HepG2 (cell line): ENCODE results near the gene CHDH. TPM values are rescaled to one million over a fixed set of nuclear protein-coding genes. Genes with fewer than 3 reads are reported as not detected.
A peak's percentile ranks its signal among the peaks of the same experiment; 100 is the strongest.

Experiments
- ATAC-seq: fragments of 200-7000 bp; cut with Tn5 transposase; 3 replicates; pipeline ENCODE4 v1.9.1; 2020; ENCODE audit warnings: mild to moderate bottlenecking, moderate library complexity
- BruUV-seq: library from RNA; stranded (reverse); fragments of 400-500 nt; replicated peaks from 2 replicates; lab custom pipeline; 2021; lab: Mats Ljungman, UMichigan
- CTCF ChIA-PET: fragments of 300-600 bp; formaldehyde crosslinking; extraction: SDS; loops from one replicate; lab custom pipeline; 2021; ENCODE audit warnings: low total read pairs, inconsistent platforms, low intra/inter-chr PET ratio; lab: Yijun Ruan, JAX
- POLR2A ChIA-PET: fragments of 350-600 bp; sonication (Branson Sonifier 250); formaldehyde crosslinking; loops from one replicate; lab custom pipeline; 2020; ENCODE audit warnings: antibody characterized with exemption, inconsistent platforms; lab: Yijun Ruan, JAX
- DNase-seq: peaks from one replicate; pipeline ENCODE4 v3.0.0-alpha.2; 2015; ENCODE audit warnings: low spot score
- FAIRE-seq: peaks from 3 replicates; lab custom pipeline; 2011; peaks lifted over from hg19 to GRCh38; lab: Jason Lieb, UNC
- H2AFZ ChIP-seq: one replicate; pipeline ENCODE4 v1.6.1; 2011; ENCODE audit warnings: low read length, inconsistent platforms
- H3K27ac ChIP-seq: fragments of 300-600 bp; 3 replicates; pipeline ENCODE4 v1.8.0; 2011; ENCODE audit warnings: mixed run types, mild to moderate bottlenecking, mixed read lengths, low read length, inconsistent platforms; ENCODE audit not compliant: insufficient read depth; ENCODE audit errors: extremely low read length
- H3K27me3 ChIP-seq, 2 experiments: fragments of 200-600 bp in 1 of 2; 2 replicates in 1 of 2; 3 replicates in 1 of 2; pipeline versions ENCODE4 v1.6.0 to v1.8.0; 2011; ENCODE audit warnings: low read length in 2 of 2, mild to moderate bottlenecking in 2 of 2, moderate library complexity in 2 of 2, inconsistent platforms in 1 of 2; ENCODE audit not compliant: insufficient read depth in 2 of 2, control insufficient read depth in 1 of 2
- H3K36me3 ChIP-seq, 2 experiments: fragments of 200-600 bp in 1 of 2; replicated peaks in 1 of 2; 2 replicates in 1 of 2; 3 replicates in 1 of 2; pipeline versions ENCODE4 v1.5.1 to v1.8.0; 2011; ENCODE audit warnings: low read length in 2 of 2, inconsistent platforms in 1 of 2; ENCODE audit not compliant: insufficient read depth in 2 of 2, control insufficient read depth in 1 of 2
- H3K4me1 ChIP-seq: 2 replicates; pipeline ENCODE4 v1.5.1; 2012; ENCODE audit warnings: low read length, inconsistent platforms; ENCODE audit not compliant: insufficient read depth
- H3K4me2 ChIP-seq: 2 replicates; pipeline ENCODE4 v1.6.0; 2011; ENCODE audit warnings: low read depth, low read length, inconsistent platforms
- H3K4me3 ChIP-seq, 3 experiments: fragments of 200-600 bp in 1 of 3; sonication (generic), shearing (Covaris generic) in 1 of 3; replicated peaks in 1 of 3; 2 replicates each; pipeline ENCODE4 v1.5.1; 2011 to 2016; ENCODE audit warnings: low read length in 3 of 3, inconsistent platforms in 2 of 3, low read depth in 2 of 3, mild to moderate bottlenecking in 2 of 3, control low read depth in 1 of 3, mixed read lengths in 1 of 3; ENCODE audit not compliant: insufficient read depth in 1 of 3
- H3K79me2 ChIP-seq: one replicate; pipeline ENCODE4 v1.6.1; 2011; ENCODE audit warnings: low read length, inconsistent platforms; ENCODE audit not compliant: insufficient read depth
- H3K9ac ChIP-seq: 2 replicates; pipeline ENCODE4 v1.6.0; 2011; ENCODE audit warnings: mild to moderate bottlenecking, low read depth, low read length, inconsistent platforms; ENCODE audit not compliant: insufficient read depth
- H3K9me3 ChIP-seq: 2 replicates; pipeline ENCODE4 v1.5.1; 2012; ENCODE audit warnings: mild to moderate bottlenecking, low read length
- H4K20me1 ChIP-seq: 2 replicates; pipeline ENCODE4 v1.6.0; 2011; ENCODE audit warnings: inconsistent platforms, mild to moderate bottlenecking, low read length, moderate library complexity; ENCODE audit not compliant: insufficient read depth
- ATF2 ChIP-seq: sonication (generic); formaldehyde crosslinking; IDR thresholded peaks from 2 replicates; pipeline ENCODE4 v1.4.0; 2020; ENCODE audit warnings: missing genetic modification reagents
- KLF11 ChIP-seq: IDR thresholded peaks from 2 replicates; pipeline ENCODE4 v1.6.1; 2016; ENCODE audit warnings: missing compliant biosample characterization
- NCOA5 ChIP-seq: sonication (generic); formaldehyde crosslinking; IDR thresholded peaks from 2 replicates; pipeline ENCODE4 v1.4.0; 2020; ENCODE audit warnings: missing genetic modification reagents
- SALL1 ChIP-seq: sonication (generic); formaldehyde crosslinking; IDR thresholded peaks from 2 replicates; pipeline ENCODE4 v1.8.0; 2022; ENCODE audit warnings: mild to moderate bottlenecking, missing genetic modification reagents
- ZMYM2 ChIP-seq: sonication (generic); formaldehyde crosslinking; IDR thresholded peaks from 2 replicates; pipeline ENCODE4 v1.8.0; 2022; ENCODE audit warnings: mild to moderate bottlenecking, missing genetic modification reagents
- ZNF160 ChIP-seq: sonication (generic); formaldehyde crosslinking; IDR thresholded peaks from 2 replicates; pipeline ENCODE4 v1.8.0; 2022; ENCODE audit warnings: mild to moderate bottlenecking, inconsistent platforms, missing genetic modification reagents
- ZNF597 ChIP-seq: sonication (generic); formaldehyde crosslinking; IDR thresholded peaks from 2 replicates; pipeline ENCODE4 v1.5.0; 2020; ENCODE audit warnings: missing genetic modification reagents
- WGBS: methylation state at CpG from one replicate; pipeline ENCODE4 v1.1.6; 2017; ENCODE audit warnings: low lambda C conversion rate; 5-methylcytosine and 5-hydroxymethylcytosine counted together
- in situ Hi-C: cut with HindIII; loops from 2 replicates; pipeline ENCODE4 v1.10.0; 2017; ENCODE audit warnings: low pct_unique_long_range_greater_than_20kb; ENCODE audit not compliant: extremely low pct_ligation_motif_present
- intact Hi-C: fragments of 100-400 bp; cut with micrococcal nuclease; formaldehyde crosslinking; loops from one replicate; pipeline ENCODE4 v1.10.0; 2022; ENCODE audit not compliant: unreplicated experiment
- polyA plus RNA-seq, 8 experiments: library from polyadenylated mRNA; depleted of rRNA in 3 of 8; stranded (reverse) in 7 of 8; unstranded in 1 of 8; fragments of >200 nt; fragmentation: Illumina TruSeq in 4 of 8; extraction: Trizol in 4 of 8; gene quantifications; 2 replicates each; pipeline versions ENCODE4 v1.2.1 to v1.2.3, GENCODE V29; 2011 to 2016; ENCODE audit warnings: low read depth in 4 of 8, missing spikeins in 1 of 8, mixed read lengths in 1 of 8; ENCODE audit not compliant: insufficient read depth in 1 of 8
- total RNA-seq, 5 experiments: library from RNA; depleted of rRNA; stranded (reverse); fragments of >200 nt; fragmentation: Illumina TruSeq; extraction: Trizol; gene quantifications; 2 replicates each; pipeline ENCODE4 v1.2.3, GENCODE V29; 2016; ENCODE audit warnings: low read depth in 1 of 5
- TF ChIP-seq, protein P1 (sequence below): sonication (generic); formaldehyde crosslinking; IDR thresholded peaks from 2 replicates; pipeline ENCODE4 v1.5.1; 2020; ENCODE audit warnings: mild to moderate bottlenecking, missing genetic modification reagents, moderate library complexity

CHDH gene
- total and polyA plus RNA-seq, 2 of the 13 experiments (the other 11 are each of a cell fraction or from before 2014, with no cell fraction given) = 28.1 to 48.9 TPM

- in situ Hi-C loops = no loop called here
- intact Hi-C loops = loop anchor here (5.0 kb wide), 1 partner anchor 33 kb away; no protein-coding TSS in a partner anchor
- Histone ChIP-seq H3K9ac (no peak overlapping the region), H2AFZ (no peak overlapping the region), H3K4me1 (peaks cover 18% of the 10 kb centered on the region), H3K4me2 (no peak overlapping the region), H3K9me3 (no peaks in the 10 kb centered on the region), H3K36me3 (no peaks in the 10 kb centered on the region), H3K27me3 (no peaks in the 10 kb centered on the region; a peak in 1 of 5 replicates), H4K20me1 (peaks cover 8% of the 10 kb centered on the region; the same call in 1 of the 2 replicates), H3K79me2 (no peaks in the 10 kb centered on the region), H3K4me3 (no peak overlapping the region), H3K27ac (no peak overlapping the region)
- 88% methylated on average over 12 of the region's 12 CpGs for WGBS
- CTCF ChIA-PET = no interaction called here
- TF ChIP-seq ZMYM2 (CRISPR knock-in tag) (no peak), NCOA5 (CRISPR knock-in tag) (no peak), ZNF597 (no peak), SALL1 (CRISPR knock-in tag) (no peak), ATF2 (no peak), KLF11 (CRISPR knock-in tag) (no peak), ZNF160 (CRISPR knock-in tag) (no peak)
- TF ChIP-seq, protein P1, sequence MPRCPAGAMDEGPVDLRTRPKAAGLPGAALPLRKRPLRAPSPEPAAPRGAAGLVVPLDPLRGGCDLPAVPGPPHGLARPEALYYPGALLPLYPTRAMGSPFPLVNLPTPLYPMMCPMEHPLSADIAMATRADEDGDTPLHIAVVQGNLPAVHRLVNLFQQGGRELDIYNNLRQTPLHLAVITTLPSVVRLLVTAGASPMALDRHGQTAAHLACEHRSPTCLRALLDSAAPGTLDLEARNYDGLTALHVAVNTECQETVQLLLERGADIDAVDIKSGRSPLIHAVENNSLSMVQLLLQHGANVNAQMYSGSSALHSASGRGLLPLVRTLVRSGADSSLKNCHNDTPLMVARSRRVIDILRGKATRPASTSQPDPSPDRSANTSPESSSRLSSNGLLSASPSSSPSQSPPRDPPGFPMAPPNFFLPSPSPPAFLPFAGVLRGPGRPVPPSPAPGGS (CRISPR knock-in tag) = no peak
- FAIRE-seq (no peak), DNase-seq (no peak), ATAC-seq (peak; percentile 4)
- POLR2A ChIA-PET = no interaction called here
- BruUV-seq = no TSS peak
Observed at GRCh38 chr3:53809267-53809666, 37.0 kb downstream of the CHDH start.
